ENCODE data around the gene TBX2. TPM values are rescaled to one million over a fixed set of nuclear protein-coding genes. Genes with fewer than 3 reads are reported as not detected.
A peak's percentile ranks its signal among the peaks of the same experiment; 100 is the strongest.

TBX2 gene
- total and polyA plus RNA-seq, 2 of the 13 experiments (the other 11 are each of a cell fraction or from before 2014, with no cell fraction given) = 2.8 to 15.3 TPM

GRCh38 chr17:61409301-61410112, 9.9 kb downstream of the TBX2 start (continued):
- TF ChIP-seq, protein P1, sequence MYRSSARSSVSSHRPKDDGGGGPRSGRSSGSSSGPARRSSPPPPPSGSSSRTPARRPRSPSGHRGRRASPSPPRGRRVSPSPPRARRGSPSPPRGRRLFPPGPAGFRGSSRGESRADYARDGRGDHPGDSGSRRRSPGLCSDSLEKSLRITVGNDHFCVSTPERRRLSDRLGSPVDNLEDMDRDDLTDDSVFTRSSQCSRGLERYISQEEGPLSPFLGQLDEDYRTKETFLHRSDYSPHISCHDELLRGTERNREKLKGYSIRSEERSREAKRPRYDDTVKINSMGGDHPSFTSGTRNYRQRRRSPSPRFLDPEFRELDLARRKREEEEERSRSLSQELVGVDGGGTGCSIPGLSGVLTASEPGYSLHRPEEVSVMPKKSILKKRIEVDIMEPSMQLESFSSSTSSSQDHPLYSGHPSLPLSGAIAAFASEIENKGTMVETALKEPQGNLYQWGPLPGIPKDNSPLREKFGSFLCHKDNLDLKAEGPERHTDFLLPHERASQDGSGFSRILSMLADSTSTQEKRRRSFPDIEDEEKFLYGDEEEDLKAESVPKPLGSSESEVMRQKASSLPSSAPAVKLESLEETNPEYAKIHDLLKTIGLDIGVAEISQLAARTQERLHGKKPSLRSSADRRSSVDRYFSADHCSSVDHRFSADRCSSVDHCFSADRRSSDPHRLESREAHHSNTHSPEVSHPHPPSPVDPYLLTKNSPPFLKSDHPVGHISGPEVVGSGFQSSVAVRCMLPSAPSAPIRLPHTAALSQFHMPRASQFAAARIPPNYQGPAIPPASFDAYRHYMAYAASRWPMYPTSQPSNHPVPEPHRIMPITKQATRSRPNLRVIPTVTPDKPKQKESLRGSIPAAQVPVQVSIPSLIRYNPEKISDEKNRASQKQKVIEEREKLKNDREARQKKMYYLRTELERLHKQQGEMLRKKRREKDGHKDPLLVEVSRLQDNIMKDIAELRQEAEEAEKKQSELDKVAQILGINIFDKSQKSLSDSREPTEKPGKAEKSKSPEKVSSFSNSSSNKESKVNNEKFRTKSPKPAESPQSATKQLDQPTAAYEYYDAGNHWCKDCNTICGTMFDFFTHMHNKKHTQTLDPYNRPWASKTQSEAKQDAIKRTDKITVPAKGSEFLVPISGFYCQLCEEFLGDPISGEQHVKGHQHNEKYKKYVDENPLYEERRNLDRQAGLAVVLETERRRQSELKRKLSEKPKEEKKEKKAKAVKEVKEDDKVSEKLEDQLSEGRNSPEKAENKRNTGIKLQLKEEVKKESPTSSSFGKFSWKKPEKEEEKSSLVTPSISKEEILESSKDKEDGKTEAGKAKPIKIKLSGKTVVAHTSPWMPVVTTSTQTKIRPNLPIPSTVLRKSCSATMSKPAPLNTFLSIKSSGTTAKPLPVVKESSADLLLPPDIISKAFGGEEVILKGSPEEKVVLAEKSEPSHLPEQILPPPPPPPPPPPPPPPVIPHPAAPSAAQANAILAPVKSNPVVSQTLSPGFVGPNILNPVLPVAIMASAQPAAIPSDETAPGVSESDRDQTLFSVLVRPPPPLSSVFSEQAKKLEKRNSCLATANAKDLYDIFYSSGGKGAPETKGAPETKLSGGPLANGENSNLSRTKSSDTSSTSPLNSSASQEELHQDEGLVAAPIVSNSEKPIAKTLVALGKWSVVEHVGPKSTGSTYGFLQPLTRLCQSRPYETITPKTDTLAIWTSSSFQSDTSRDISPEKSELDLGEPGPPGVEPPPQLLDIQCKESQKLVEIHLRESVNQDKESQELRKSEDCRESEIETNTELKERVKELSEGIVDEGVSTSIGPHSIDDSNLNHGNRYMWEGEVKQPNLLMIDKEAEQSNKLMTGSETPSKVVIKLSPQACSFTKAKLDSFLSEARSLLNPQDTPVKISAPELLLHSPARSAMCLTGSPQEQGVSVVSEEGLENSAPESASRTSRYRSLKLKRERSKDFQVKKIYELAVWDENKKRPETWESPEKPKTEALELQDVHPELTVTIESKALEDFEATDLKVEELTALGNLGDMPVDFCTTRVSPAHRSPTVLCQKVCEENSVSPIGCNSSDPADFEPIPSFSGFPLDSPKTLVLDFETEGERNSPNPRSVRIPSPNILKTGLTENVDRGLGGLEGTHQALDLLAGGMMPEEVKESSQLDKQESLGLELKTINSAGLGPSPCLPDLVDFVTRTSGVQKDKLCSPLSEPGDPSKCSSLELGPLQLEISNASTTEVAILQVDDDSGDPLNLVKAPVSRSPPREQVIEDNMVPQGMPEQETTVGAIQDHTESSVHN (CRISPR knock-in tag; IDR thresholded peaks at IDR 0.05) = 0 out of 2 replicates have a peak, but pooled peaks have one; percentile 15
- TF ChIP-seq TAF15 (IDR thresholded peaks at IDR 0.05; ENCODE audit: low read depth, low read length, poor library complexity, severe bottlenecking) (peak; percentile 90), SNAPC2 (CRISPR knock-in tag; IDR thresholded peaks at IDR 0.05) (no peak), RXRA (CRISPR knock-in tag; IDR thresholded peaks at IDR 0.05) (no peak), ZSCAN5A (CRISPR knock-in tag; IDR thresholded peaks at IDR 0.05; ENCODE audit: borderline replicate concordance) (no peak), PAF1 (CRISPR knock-in tag; IDR thresholded peaks at IDR 0.05) (no peak), CHD2 (IDR thresholded peaks at IDR 0.05; ENCODE audit: low read depth, low read length) (no peak), TCF7 (IDR thresholded peaks at IDR 0.05; ENCODE audit: low read depth) (no peak), ZNF253 (CRISPR knock-in tag; IDR thresholded peaks at IDR 0.05; ENCODE audit: borderline replicate concordance) (no peak), BCL6 (CRISPR knock-in tag; IDR thresholded peaks at IDR 0.05) (0 out of 2 replicates have a peak, but pooled peaks have one; percentile 7)
- TF ChIP-seq, protein P2, sequence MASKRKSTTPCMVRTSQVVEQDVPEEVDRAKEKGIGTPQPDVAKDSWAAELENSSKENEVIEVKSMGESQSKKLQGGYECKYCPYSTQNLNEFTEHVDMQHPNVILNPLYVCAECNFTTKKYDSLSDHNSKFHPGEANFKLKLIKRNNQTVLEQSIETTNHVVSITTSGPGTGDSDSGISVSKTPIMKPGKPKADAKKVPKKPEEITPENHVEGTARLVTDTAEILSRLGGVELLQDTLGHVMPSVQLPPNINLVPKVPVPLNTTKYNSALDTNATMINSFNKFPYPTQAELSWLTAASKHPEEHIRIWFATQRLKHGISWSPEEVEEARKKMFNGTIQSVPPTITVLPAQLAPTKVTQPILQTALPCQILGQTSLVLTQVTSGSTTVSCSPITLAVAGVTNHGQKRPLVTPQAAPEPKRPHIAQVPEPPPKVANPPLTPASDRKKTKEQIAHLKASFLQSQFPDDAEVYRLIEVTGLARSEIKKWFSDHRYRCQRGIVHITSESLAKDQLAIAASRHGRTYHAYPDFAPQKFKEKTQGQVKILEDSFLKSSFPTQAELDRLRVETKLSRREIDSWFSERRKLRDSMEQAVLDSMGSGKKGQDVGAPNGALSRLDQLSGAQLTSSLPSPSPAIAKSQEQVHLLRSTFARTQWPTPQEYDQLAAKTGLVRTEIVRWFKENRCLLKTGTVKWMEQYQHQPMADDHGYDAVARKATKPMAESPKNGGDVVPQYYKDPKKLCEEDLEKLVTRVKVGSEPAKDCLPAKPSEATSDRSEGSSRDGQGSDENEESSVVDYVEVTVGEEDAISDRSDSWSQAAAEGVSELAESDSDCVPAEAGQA (IDR thresholded peaks at IDR 0.05; ENCODE audit: low read depth) = no peak
- TF ChIP-seq, protein P2 (CRISPR knock-in tag; IDR thresholded peaks at IDR 0.05; ENCODE audit: borderline replicate concordance) = no peak
